WERI-Rb-1 (cell line): ENCODE data around the gene NUP93.

Experiments used
- DNase-seq: peaks from one replicate; pipeline ENCODE4 v3.0.0-alpha.2; 2020
- H3K27ac ChIP-seq: fragments of 250-450 bp; sonication (Bioruptor Pico); 2 replicates; pipeline ENCODE4 v1.5.1; 2020; ENCODE audit warnings: mild to moderate bottlenecking, moderate library complexity
- H3K27me3 ChIP-seq: fragments of 250-450 bp; sonication (Bioruptor Pico); 2 replicates; pipeline ENCODE4 v1.5.1; 2021; ENCODE audit warnings: mild to moderate bottlenecking, low read depth, moderate library complexity; ENCODE audit not compliant: insufficient read depth, severe bottlenecking
- H3K36me3 ChIP-seq: fragments of 250-450 bp; sonication (Bioruptor Pico); 2 replicates; pipeline ENCODE4 v1.5.1; 2020; ENCODE audit warnings: mild to moderate bottlenecking, moderate library complexity
- H3K4me3 ChIP-seq: 2 replicates; pipeline ENCODE4 v1.5.1; 2011; ENCODE audit warnings: low read depth, mild to moderate bottlenecking, control low read depth, low read length
- H3K9me3 ChIP-seq: fragments of 250-450 bp; sonication (Bioruptor Pico); 2 replicates; pipeline ENCODE4 v1.5.1; 2021; ENCODE audit warnings: mild to moderate bottlenecking, moderate library complexity; ENCODE audit not compliant: severe bottlenecking
- TF ChIP-seq, protein P1 (sequence below): IDR thresholded peaks from 2 replicates; pipeline ENCODE4 v1.5.1; 2011; ENCODE audit warnings: low read depth, mild to moderate bottlenecking, control low read depth, inconsistent platforms, low read length

Gene NUP93

DNA sequence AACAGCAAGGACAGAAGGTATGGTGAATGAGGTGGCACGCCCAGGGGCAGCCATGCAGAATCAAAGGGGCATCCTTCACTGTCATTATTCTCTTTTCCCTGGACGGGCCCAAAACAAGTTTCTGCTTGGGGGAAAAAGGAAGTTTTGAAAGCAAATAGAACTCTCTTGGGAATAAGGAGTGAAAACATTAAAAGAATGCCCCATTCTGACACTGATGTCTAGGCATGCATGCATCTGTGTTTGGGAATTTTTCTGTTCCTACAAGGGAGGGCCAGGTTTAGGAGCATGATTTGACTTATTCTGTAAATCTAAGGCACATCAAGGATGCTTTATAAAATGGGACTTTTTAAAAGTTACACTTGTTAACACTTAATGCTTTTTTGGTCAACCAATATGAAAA lies 100.7 kb downstream of the NUP93 start:
- no peak overlapping the region for H3K27ac ChIP-seq
- H3K9me3 ChIP-seq: no peaks in the 10 kb centered on the region
- H3K27me3 ChIP-seq: no peaks in the 10 kb centered on the region
- no peak for DNase-seq
- no peak overlapping the region for H3K4me3 ChIP-seq
- TF ChIP-seq, protein P1, sequence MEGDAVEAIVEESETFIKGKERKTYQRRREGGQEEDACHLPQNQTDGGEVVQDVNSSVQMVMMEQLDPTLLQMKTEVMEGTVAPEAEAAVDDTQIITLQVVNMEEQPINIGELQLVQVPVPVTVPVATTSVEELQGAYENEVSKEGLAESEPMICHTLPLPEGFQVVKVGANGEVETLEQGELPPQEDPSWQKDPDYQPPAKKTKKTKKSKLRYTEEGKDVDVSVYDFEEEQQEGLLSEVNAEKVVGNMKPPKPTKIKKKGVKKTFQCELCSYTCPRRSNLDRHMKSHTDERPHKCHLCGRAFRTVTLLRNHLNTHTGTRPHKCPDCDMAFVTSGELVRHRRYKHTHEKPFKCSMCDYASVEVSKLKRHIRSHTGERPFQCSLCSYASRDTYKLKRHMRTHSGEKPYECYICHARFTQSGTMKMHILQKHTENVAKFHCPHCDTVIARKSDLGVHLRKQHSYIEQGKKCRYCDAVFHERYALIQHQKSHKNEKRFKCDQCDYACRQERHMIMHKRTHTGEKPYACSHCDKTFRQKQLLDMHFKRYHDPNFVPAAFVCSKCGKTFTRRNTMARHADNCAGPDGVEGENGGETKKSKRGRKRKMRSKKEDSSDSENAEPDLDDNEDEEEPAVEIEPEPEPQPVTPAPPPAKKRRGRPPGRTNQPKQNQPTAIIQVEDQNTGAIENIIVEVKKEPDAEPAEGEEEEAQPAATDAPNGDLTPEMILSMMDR: no peak
- H3K36me3 ChIP-seq: peaks cover 47% of the 10 kb centered on the region

DNA sequence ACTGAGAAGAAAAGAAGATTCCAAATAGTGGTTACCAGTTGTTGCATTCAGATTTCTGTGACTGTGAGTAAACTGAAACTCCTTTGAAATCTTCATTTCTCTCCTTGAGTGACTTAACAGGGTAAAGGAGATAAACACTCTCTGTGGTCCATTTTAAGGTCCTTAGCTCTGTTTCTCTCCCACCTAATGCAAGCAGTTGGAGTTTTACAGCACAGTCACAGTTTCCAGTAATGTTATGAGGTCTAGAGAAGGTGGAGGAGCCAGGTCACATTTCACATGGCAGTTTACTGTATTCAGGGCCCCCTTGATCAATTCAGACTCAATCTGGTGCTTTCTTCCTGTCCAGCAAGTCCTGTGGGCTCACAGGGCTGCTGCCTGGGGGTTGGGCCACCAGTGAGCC lies 102.8 kb downstream of the NUP93 start:
- Histone ChIP-seq H3K9me3 (no peaks in the 10 kb centered on the region), H3K36me3 (peaks cover 55% of the 10 kb centered on the region), H3K27me3 (no peaks in the 10 kb centered on the region), H3K4me3 (no peak overlapping the region), H3K27ac (no peak overlapping the region)
- TF ChIP-seq, protein P1: no peak
- no peak for DNase-seq

DNA sequence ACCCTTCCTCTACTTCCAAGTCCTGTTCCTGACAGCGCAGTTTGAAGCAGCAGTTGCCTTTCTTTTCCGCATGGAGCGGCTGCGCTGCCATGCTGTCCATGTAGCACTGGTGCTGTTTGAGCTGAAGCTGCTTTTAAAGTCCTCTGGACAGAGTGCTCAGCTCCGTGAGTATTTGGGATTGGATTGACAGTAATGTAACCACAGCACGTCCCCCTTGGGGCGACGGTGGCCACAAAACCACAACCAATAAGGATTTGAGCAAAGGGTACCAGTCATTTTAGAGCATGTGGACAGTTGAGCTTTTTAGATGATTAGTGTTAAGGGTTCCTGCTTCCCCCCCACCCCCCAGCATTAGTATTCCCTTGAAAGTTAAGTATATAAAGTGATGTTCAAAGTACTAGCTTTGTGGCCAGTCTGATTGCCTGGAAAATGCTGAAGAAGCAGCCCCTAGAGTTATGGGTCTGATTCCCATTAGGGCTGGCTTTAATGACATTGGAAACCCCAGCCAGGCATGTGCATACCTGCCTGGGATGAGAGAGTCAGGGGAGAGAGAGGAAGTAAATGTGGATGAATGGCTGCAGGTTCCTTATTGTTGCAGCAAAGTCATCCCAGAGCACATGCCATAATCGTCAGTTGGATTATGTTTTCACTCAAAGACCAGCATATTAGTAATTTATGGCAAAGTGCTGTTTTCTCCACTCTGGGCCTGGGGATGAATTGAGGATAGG lies 103.5 kb downstream of the NUP93 start:
- peaks cover 61% of the 10 kb centered on the region for H3K36me3 ChIP-seq
- no peak for DNase-seq
- no peaks in the 10 kb centered on the region for H3K9me3 ChIP-seq
- no peak overlapping the region for H3K27ac ChIP-seq
- no peak overlapping the region for H3K4me3 ChIP-seq
- H3K27me3 ChIP-seq: no peaks in the 10 kb centered on the region
- TF ChIP-seq, protein P1: no peak

DNA sequence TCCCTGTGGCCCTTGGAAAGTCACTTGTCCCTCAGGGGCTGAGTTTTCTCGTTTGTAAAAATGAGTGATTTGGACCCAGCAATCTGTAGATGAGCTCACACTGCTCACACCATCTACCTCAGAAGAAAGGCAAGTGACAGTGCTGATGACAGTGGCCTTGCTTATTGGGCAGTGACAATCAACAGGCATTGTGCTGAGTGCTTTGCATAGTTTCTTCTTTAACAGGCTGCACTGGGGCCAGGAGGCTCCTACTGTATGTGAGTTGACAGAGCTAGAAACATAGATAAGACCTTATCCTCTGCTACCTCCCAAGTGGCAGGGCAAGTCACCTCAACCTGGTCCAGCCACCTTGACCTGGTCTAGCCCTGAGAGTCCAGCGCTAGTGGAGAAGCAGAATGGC lies 105.4 kb downstream of the NUP93 start:
- H3K4me3 ChIP-seq: no peak overlapping the region
- H3K27ac ChIP-seq: no peak overlapping the region
- TF ChIP-seq, protein P1: no peak
- DNase-seq: no peak
- no peaks in the 10 kb centered on the region for H3K9me3 ChIP-seq
- peaks cover 60% of the 10 kb centered on the region for H3K36me3 ChIP-seq
- H3K27me3 ChIP-seq: no peaks in the 10 kb centered on the region

DNA sequence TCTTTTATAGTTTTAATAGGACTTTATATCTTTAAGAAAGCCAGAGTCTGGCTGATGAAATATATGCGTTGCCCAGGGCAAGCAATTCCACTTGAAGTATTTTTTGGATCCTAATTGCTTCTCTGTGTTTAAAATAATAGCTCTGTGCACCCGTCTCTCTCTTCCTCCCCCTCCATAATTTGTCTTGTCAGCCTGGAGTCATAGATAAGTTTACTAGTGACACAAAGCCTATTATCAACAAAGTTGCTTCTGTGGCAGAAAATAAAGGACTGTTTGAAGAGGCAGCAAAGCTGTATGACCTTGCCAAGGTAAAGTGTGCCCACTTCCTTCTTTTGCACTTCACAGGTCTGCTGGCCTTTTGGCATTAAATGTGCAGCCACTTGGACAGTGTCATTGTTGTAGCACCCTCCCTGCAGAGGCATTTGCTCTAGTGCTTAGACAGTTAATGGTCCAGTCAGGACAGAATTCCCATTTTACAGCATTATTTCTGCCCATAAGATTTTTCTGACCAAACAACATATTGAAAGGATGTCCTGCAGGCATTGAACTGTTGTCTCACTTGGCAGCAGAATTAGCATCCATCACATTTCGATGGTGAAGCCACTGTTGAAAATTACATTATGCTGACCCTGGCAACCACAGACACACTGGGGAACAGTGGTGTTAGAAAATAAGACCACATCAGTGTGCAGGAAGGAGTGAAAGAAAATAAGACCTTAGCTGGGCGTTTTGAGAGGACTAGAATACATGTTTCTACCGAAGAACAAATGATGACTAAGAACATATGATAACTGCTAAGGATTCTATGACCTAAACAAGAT lies 106.7 kb downstream of the NUP93 start:
- H3K27ac ChIP-seq: no peak overlapping the region

More for the DNA sequence above, 106.7 kb downstream of the NUP93 start:
- H3K4me3 ChIP-seq: no peak overlapping the region
- H3K9me3 ChIP-seq: no peaks in the 10 kb centered on the region
- DNase-seq: no peak
- TF ChIP-seq, protein P1: no peak
- no peaks in the 10 kb centered on the region for H3K27me3 ChIP-seq
- peaks cover 69% of the 10 kb centered on the region for H3K36me3 ChIP-seq
